ENCODE data around the gene RFX8.

- TF ChIP-seq CTCF (IDR thresholded peaks at IDR 0.05; ENCODE audit: low read depth, low read length, poor library complexity, severe bottlenecking) (no peak), EZH2phosphoT487 (IDR thresholded peaks at IDR 0.05; ENCODE audit: borderline replicate concordance, low read length) (no peak)
Observed at GRCh38 chr2:101518578-101519492, 43.9 kb upstream of the RFX8 start.

Data from DOHH2 (cell line).